Mesenchymal stem cell (in vitro differentiated cells and primary cell): ENCODE measurements around the gene MXI1.

Experiments used
- DNase-seq: peaks from one replicate; pipeline ENCODE4 v3.0.0-alpha.2; 2013
- H2AFZ ChIP-seq: one replicate; pipeline ENCODE4 v1.6.1; 2013; ENCODE audit warnings: low read depth, mild to moderate bottlenecking, control low read depth, inconsistent platforms, low read length, moderate library complexity
- H2AK5ac ChIP-seq: 2 replicates; pipeline ENCODE4 v1.6.1; 2013; ENCODE audit warnings: low read length, moderate library complexity, mild to moderate bottlenecking, inconsistent platforms; ENCODE audit not compliant: severe bottlenecking
- H2BK120ac ChIP-seq: one replicate; pipeline ENCODE4 v1.6.1; 2013; ENCODE audit warnings: low read depth, mild to moderate bottlenecking, inconsistent platforms, low read length, moderate library complexity
- H2BK12ac ChIP-seq, 2 experiments: one replicate each; pipeline ENCODE4 v1.6.1; 2013; ENCODE audit warnings: inconsistent platforms in 2 of 2, low read length in 2 of 2, mild to moderate bottlenecking in 2 of 2, moderate library complexity in 2 of 2, control low read depth in 1 of 2
- H2BK15ac ChIP-seq: one replicate; pipeline ENCODE4 v1.6.1; 2013; ENCODE audit warnings: mild to moderate bottlenecking, low read depth, inconsistent platforms; ENCODE audit not compliant: poor library complexity, severe bottlenecking
- H2BK5ac ChIP-seq: 2 replicates; pipeline ENCODE4 v1.6.1; 2013; ENCODE audit warnings: low read depth, mild to moderate bottlenecking, low read length, control low read depth, inconsistent platforms; ENCODE audit not compliant: poor library complexity, severe bottlenecking
- H3K14ac ChIP-seq, 2 experiments: one replicate each; pipeline ENCODE4 v1.6.1; 2013; ENCODE audit warnings: inconsistent platforms in 2 of 2, low read length in 2 of 2, control low read depth in 1 of 2, mild to moderate bottlenecking in 1 of 2, moderate library complexity in 1 of 2
- H3K18ac ChIP-seq, 2 experiments: one replicate each; pipeline ENCODE4 v1.6.1; 2013; ENCODE audit warnings: inconsistent platforms in 2 of 2, low read length in 2 of 2, control low read depth in 1 of 2, low read depth in 1 of 2, mild to moderate bottlenecking in 1 of 2
- H3K23ac ChIP-seq, 2 experiments: one replicate each; pipeline ENCODE4 v1.6.1; 2013; ENCODE audit warnings: inconsistent platforms in 2 of 2, low read length in 2 of 2, mild to moderate bottlenecking in 2 of 2, moderate library complexity in 2 of 2, control low read depth in 1 of 2
- H3K27ac ChIP-seq: 2 replicates; pipeline ENCODE4 v1.5.1; 2013; ENCODE audit warnings: mild to moderate bottlenecking, moderate library complexity, low read length, control low read depth, inconsistent platforms; ENCODE audit not compliant: poor library complexity, severe bottlenecking
- H3K27me3 ChIP-seq, 2 experiments: 2 replicates each; pipeline versions ENCODE4 v1.6.1 to v1.7.0; 2013; ENCODE audit warnings: low read length in 2 of 2, mild to moderate bottlenecking in 2 of 2, moderate library complexity in 2 of 2, control low read depth in 1 of 2, inconsistent platforms in 1 of 2; ENCODE audit not compliant: control insufficient read depth in 1 of 2, insufficient read depth in 1 of 2
- H3K36me3 ChIP-seq, 2 experiments: 2 replicates each; pipeline versions ENCODE4 v1.6.1 to v1.7.0; 2013; ENCODE audit warnings: low read length in 2 of 2, control low read depth in 1 of 2, inconsistent platforms in 1 of 2, low read depth in 1 of 2, mild to moderate bottlenecking in 1 of 2; ENCODE audit not compliant: insufficient read depth in 2 of 2, control insufficient read depth in 1 of 2
- H3K4ac ChIP-seq, 2 experiments: one replicate each; pipeline ENCODE4 v1.6.1; 2013; ENCODE audit warnings: inconsistent platforms in 2 of 2, low read length in 2 of 2, mild to moderate bottlenecking in 2 of 2, moderate library complexity in 2 of 2, control low read depth in 1 of 2, low read depth in 1 of 2
- H3K4me1 ChIP-seq: 2 replicates; pipeline ENCODE4 v1.6.1; 2013; ENCODE audit warnings: low read depth, low read length, control low read depth; ENCODE audit not compliant: control insufficient read depth, insufficient read depth
- H3K4me2 ChIP-seq: 2 replicates; pipeline ENCODE4 v1.6.1; 2013; ENCODE audit warnings: low read length, mild to moderate bottlenecking, inconsistent platforms; ENCODE audit not compliant: poor library complexity, severe bottlenecking
- H3K4me3 ChIP-seq, 2 experiments: 2 replicates each; pipeline versions ENCODE4 v1.5.1 to v1.7.0; 2013; ENCODE audit warnings: low read length in 2 of 2, mild to moderate bottlenecking in 2 of 2, control low read depth in 1 of 2, low read depth in 1 of 2; ENCODE audit not compliant: insufficient read depth in 1 of 2
- H3K79me1 ChIP-seq: replicated peaks from 2 replicates; pipeline ENCODE4 v1.6.1; 2013; ENCODE audit warnings: mild to moderate bottlenecking, control low read depth, low read length, inconsistent platforms; ENCODE audit not compliant: poor library complexity, severe bottlenecking
- H3K9ac ChIP-seq: 2 replicates; pipeline ENCODE4 v1.7.0; 2013; ENCODE audit warnings: mild to moderate bottlenecking, low read length, moderate library complexity
- H3K9me3 ChIP-seq: 2 replicates; pipeline ENCODE4 v1.7.0; 2013; ENCODE audit warnings: mild to moderate bottlenecking, low read length; ENCODE audit not compliant: control insufficient read depth
- H4K8ac ChIP-seq: one replicate; pipeline ENCODE4 v1.6.1; 2013; ENCODE audit warnings: inconsistent platforms, mild to moderate bottlenecking, low read length, moderate library complexity
- H4K91ac ChIP-seq: one replicate; pipeline ENCODE4 v1.6.1; 2013; ENCODE audit warnings: mild to moderate bottlenecking, low read length, inconsistent platforms
- WGBS: methylation state at CpG from one replicate; pipeline ENCODE4 v1.1.7; 2013; ENCODE audit warnings: mixed read lengths; 5-methylcytosine and 5-hydroxymethylcytosine counted together

Gene MXI1

GRCh38 chr10:110212119-110213006 is 5.0 kb downstream of the MXI1 start:
- H3K27me3 ChIP-seq, result no peaks in the 10 kb centered on the region

GRCh38 chr10:110214371-110214826 is 7.0 kb downstream of the MXI1 start:
- Histone ChIP-seq H4K8ac (no peak overlapping the region), H3K23ac (no peak overlapping the region), H3K27me3 (no peaks in the 10 kb centered on the region), H3K9ac (no peak overlapping the region), H3K4me1 (peaks cover 3% of the 10 kb centered on the region), H3K4me3 (no peak overlapping the region), H3K4ac (no peak overlapping the region), H3K4me2 (no peak overlapping the region), H2AK5ac (no peak overlapping the region), H3K14ac (no peak overlapping the region), H2AFZ (no peak overlapping the region), H2BK120ac (no peak overlapping the region), H3K79me1 (peaks cover 26% of the 10 kb centered on the region), H3K27ac (no peak overlapping the region), H2BK5ac (no peak overlapping the region), H3K36me3 (no peaks in the 10 kb centered on the region), H4K91ac (no peak overlapping the region), H2BK15ac (no peak overlapping the region), H3K18ac (no peak overlapping the region), H2BK12ac (no peak overlapping the region), H3K9me3 (no peaks in the 10 kb centered on the region)
- WGBS, result 66% methylated on average over 3 of the region's 3 CpGs
- DNase-seq, result peak; percentile 71

More at GRCh38 chr10:110212119-110213006, 5.0 kb downstream of the MXI1 start:
- no peaks in the 10 kb centered on the region for H3K36me3 ChIP-seq
- no peak overlapping the region for H2AFZ ChIP-seq
- no peak overlapping the region for H3K27ac ChIP-seq
- H4K91ac ChIP-seq, result no peak overlapping the region
- no peak for DNase-seq
- no peak overlapping the region for H3K14ac ChIP-seq
- peaks cover 5% of the 10 kb centered on the region for H3K4me1 ChIP-seq
- no peak overlapping the region for H3K18ac ChIP-seq
- H4K8ac ChIP-seq, result peak overlapping the region; percentile 24
- WGBS, result 73% methylated on average over 5 of the region's 5 CpGs
- H2BK15ac ChIP-seq, result peak overlapping the region; percentile 74
- peaks cover 22% of the 10 kb centered on the region for H3K79me1 ChIP-seq
- no peak overlapping the region for H3K4me2 ChIP-seq
- no peak overlapping the region for H3K23ac ChIP-seq
- H2BK5ac ChIP-seq, result no peak overlapping the region
- peak overlapping the region in 1 of 2 experiments; percentile 86 for H3K4me3 ChIP-seq
- peak overlapping the region in 1 of 2 experiments; percentile 26 for H2BK12ac ChIP-seq
- no peaks in the 10 kb centered on the region for H3K9me3 ChIP-seq
- peak overlapping the region; percentile 93 for H3K9ac ChIP-seq
- no peak overlapping the region for H3K4ac ChIP-seq
- no peak overlapping the region for H2AK5ac ChIP-seq
- H2BK120ac ChIP-seq, result no peak overlapping the region

GRCh38 chr10:110215286-110216170 is 8.1 kb downstream of the MXI1 start:
- H3K27ac ChIP-seq, result no peak overlapping the region
- no peak overlapping the region for H2BK15ac ChIP-seq
- no peak overlapping the region for H2AK5ac ChIP-seq
- H3K79me1 ChIP-seq, result peaks cover 27% of the 10 kb centered on the region
- no peak overlapping the region for H3K9ac ChIP-seq
- no peaks in the 10 kb centered on the region for H3K36me3 ChIP-seq
- H3K4me2 ChIP-seq, result no peak overlapping the region
- no peak overlapping the region for H2BK120ac ChIP-seq
- no peaks in the 10 kb centered on the region for H3K27me3 ChIP-seq
- H4K91ac ChIP-seq, result no peak overlapping the region
- H3K4me3 ChIP-seq, result no peak overlapping the region
- H2BK5ac ChIP-seq, result no peak overlapping the region
- no peak overlapping the region for H3K23ac ChIP-seq
- no peaks in the 10 kb centered on the region for H3K9me3 ChIP-seq
- no peak overlapping the region for H3K18ac ChIP-seq
- H3K14ac ChIP-seq, result no peak overlapping the region
- no peak for DNase-seq
- no peak overlapping the region for H2AFZ ChIP-seq
- 75% methylated on average over 4 of the region's 5 CpGs for WGBS
- peak overlapping the region in 1 of 2 experiments; percentile 43 for H2BK12ac ChIP-seq
- H3K4ac ChIP-seq, result no peak overlapping the region
- H3K4me1 ChIP-seq, result peaks cover 3% of the 10 kb centered on the region
- no peak overlapping the region for H4K8ac ChIP-seq

GRCh38 chr10:110216240-110216639 is 8.8 kb downstream of the MXI1 start:
- no peaks in the 10 kb centered on the region for H3K36me3 ChIP-seq
- no peak overlapping the region for H2AFZ ChIP-seq
- no peak overlapping the region for H2AK5ac ChIP-seq
- H4K91ac ChIP-seq, result no peak overlapping the region
- H3K9ac ChIP-seq, result no peak overlapping the region
- peaks cover 27% of the 10 kb centered on the region for H3K79me1 ChIP-seq
- H3K4ac ChIP-seq, result no peak overlapping the region
- no peak overlapping the region for H3K4me3 ChIP-seq
- H3K4me2 ChIP-seq, result no peak overlapping the region
- no peak overlapping the region for H2BK5ac ChIP-seq
- H3K4me1 ChIP-seq, result peaks cover 2% of the 10 kb centered on the region
- no peak overlapping the region for H3K27ac ChIP-seq
- H3K23ac ChIP-seq, result no peak overlapping the region
- H3K18ac ChIP-seq, result no peak overlapping the region
- no peak overlapping the region for H2BK15ac ChIP-seq
- no peak for DNase-seq
- no peak overlapping the region for H4K8ac ChIP-seq
- H3K27me3 ChIP-seq, result no peaks in the 10 kb centered on the region
- no peaks in the 10 kb centered on the region for H3K9me3 ChIP-seq
- H2BK120ac ChIP-seq, result no peak overlapping the region
- no peak overlapping the region for H2BK12ac ChIP-seq
- H3K14ac ChIP-seq, result no peak overlapping the region
